Middle frontal gyrus (tissue), 1 donor: Measurements from ENCODE around the gene PLA2G7.
"Not testable (repeated sequence)": the region's sequence is repeated elsewhere in the genome, so short reads cannot be mapped to it uniquely, and the experiment has no call there.

Experiments
- DNase-seq: peaks from one replicate; pipeline ENCODE4 v3.0.0-alpha.2; 2015; ENCODE audit warnings: low spot score; ENCODE audit errors: extremely low spot score

The PLA2G7 gene

DNA sequence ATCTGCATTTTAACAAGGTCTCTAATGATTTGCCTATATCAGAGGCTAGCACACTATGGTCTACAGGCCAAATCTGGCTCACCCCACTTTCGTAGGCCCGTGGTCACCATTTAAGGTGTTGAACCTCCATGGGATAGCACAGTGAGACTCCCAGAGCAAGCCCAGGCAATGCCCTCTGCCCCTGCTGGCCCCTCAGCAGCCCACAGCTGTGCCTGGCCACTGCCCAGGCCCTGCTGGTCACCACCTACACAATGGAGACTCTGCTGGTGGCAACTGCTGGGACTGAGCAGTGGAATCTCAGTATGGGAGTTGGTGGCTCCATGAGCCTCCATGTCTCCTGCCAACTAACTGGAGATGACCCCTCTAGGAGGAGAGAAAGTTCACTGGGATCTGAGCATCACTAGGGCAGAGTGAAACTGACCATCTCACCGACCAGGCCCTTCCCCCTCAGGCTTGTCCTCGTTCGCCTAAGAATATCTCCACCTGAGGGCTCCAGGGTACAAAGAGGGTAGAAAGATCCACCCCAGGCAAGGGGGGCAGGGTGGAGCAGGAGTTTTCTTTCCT lies 13.8 kb upstream of the PLA2G7 start:
- no peak for DNase-seq

DNA sequence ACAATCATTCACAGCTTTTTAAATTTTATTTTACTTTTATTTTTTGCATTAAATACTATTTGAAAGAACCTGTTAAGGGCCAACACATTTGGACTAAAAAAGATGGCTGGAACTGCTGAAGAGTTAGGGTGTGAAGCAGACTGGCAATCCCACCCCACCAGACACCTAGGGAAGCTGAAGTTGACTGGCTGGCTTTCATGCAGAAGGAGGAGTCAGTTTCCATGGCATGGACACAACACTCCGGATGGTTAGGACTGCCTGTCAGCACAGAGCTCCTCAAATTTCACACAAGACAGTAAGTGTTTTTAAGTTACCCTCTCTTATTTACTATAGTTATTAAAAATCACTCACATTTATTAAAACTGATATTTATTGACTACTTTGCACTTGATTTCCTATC lies 11.5 kb upstream of the PLA2G7 start, which contains the start of gene ANKRD66:
Gene ANKRD66, plus strand, starts transcription at position 238 of the 400 bp plus-strand sequence. CDS start 5,016 bp downstream, outside the sequence.
- no peak for DNase-seq

GRCh38 chr6:46745973-46746372 lies 10.8 kb upstream of the PLA2G7 start:
- DNase-seq, result no peak

DNA sequence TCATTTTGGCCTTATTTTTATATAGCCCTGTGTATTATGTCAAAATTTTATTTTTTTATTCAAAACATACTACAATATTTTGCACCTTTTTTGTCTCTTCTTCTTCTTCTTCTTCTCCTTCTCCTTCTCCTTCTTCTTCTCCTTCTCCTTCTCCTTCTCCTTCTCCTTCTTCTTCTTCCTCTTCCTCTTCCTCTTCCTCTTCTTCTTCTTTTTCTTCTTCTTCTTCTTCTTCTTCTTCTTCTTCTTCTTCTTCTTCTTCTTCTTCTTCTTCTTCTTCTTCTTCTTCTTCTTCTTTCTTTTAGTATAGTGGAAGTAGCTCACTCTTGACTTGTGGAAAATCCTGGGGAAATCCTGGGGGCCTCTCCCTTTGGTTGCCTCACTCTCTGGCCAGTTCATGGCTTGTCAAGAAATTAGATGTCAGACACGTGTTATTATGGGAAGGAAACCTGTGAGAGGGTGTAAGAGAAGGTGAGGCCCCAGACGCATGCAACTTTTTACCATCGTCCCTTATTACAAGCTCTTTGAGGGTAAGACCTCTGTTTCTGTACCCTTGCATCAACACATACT lies 9.1 kb upstream of the PLA2G7 start:
- DNase-seq, result not testable (repeated sequence)

- no peak for DNase-seq
Observed at GRCh38 chr6:46743425-46744158, 8.4 kb upstream of the PLA2G7 start.

DNA sequence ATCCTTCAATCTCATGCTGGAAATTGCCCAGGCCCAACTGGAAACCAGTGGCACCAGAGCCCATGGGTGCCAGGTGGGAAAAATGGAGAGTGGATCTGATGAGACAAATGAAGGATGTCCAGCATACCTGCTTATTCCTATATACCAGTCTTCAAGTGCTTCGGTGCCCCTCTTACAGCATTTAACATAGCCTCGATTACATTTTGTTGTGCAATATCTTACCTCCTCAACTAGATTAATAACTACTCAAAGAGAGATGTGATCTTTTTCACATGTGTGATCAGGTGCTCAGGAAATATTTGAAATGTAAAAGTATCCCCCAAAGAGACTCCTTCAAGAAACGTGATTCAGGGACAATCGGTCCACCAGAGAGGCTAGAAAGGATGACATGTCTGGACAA lies 6.7 kb upstream of the PLA2G7 start:
- no peak for DNase-seq

DNA sequence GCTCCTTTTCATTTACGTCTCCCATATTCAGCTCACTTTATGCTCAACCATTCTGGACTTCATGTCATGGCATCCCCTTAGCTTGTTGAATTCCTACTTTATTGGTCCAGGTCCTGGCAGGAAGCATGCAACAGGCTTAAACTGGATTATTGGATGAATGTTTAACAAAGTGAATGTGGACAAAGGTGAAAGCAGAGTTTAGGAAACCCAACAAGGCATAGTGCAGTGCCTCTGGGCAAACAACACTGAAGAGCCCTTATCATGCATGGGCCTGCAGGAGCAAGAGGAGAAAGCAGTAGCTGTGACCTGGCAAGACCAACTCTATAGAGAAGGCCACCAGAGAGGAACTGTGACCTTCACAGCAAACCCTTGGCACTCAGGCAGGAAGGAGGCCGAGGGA lies 6.3 kb upstream of the PLA2G7 start:
- no peak for DNase-seq

GRCh38 chr6:46736906-46737305 lies 1.7 kb upstream of the PLA2G7 start:
- no peak for DNase-seq

DNA sequence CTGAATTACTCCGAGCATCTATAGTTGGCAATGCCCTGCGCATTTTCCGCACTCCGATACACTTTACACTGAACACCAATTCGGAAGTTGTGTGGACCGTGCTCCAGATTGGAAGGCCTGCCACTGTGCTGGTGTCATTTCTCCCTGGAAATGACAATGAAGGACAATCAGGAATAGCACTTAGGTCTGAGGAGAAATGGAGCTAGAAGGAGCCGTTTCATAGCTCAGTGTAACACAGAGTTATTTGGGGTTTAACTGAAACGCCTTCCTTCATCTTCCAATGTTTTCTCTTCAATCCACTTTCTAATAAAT lies 501 bp upstream of the PLA2G7 start:
- no peak for DNase-seq

GRCh38 chr6:46733341-46733801 lies 1.8 kb downstream of the PLA2G7 start:
- no peak for DNase-seq

DNA sequence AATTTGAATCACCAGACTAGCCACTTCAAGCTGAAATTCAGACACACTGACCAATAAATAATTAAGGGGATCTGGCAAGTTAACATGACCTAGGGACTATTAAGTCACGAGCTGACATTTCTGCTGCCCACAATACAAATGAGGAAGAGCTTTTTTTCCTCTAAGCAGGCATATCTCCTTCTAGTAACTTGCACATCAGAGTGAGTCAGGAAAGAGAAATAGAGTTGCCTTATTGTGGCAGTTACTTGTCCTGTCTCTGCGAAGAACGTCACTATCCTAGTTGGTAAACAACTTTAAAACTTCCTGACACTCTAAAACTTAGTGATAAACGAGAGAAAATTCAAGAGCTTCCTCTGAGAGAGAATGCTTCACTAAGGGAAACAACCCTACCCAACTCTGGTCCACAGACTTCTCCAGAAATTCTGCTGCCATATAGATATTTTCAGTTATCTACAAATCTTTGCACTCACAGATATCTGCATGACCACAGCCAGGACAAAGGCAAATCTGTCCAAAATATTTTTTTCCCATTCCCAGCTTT lies 4.2 kb downstream of the PLA2G7 start:
- DNase-seq, result no peak

GRCh38 chr6:46729787-46730326 lies 5.3 kb downstream of the PLA2G7 start:
- no peak for DNase-seq

- DNase-seq, result no peak
Observed at GRCh38 chr6:46720401-46720800, 14.8 kb downstream of the PLA2G7 start.

GRCh38 chr6:46719099-46719498 lies 16.1 kb downstream of the PLA2G7 start:
- DNase-seq, result no peak

DNA sequence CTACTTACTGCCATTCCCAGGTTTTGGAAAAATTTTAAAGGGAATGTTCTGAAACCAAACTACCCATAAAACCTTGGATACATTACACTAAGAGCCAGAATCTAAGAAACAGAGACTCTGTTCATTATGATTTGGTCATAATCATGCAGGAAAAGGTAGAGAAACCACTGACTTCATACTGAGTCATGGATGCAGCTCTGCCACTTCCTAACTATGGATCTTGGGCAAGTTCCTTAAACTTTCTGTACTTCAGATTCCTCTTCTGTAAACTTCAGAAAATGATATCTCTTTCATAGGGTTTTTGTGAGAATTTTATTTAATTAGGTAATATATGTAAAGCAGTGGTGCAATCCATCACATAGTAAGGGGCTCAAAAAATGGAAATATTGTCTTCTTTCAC lies 20.0 kb downstream of the PLA2G7 start:
- no peak for DNase-seq

- no peak for DNase-seq
Observed at GRCh38 chr6:46711491-46711890, 23.7 kb downstream of the PLA2G7 start.

DNA sequence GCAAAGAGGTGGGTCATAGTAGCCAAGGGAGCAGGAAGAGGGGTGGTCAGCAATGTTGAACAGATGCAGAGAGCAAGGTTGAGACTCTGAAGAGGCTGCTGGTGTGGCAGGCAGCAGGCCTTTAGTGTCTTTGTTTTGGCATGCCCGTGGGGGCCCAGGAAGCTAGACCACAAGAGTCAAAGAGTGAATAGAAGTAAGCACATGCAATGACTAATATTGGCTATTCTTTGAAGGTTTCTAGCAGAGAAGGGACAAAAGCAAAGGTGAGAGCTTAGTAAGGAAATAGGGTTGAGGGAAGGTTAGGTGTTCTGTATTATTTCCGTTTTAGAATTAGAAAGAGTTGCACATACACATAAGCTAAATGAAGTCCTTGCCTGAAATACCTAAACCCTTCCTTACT lies 28.7 kb downstream of the PLA2G7 start:
- no peak for DNase-seq

DNA sequence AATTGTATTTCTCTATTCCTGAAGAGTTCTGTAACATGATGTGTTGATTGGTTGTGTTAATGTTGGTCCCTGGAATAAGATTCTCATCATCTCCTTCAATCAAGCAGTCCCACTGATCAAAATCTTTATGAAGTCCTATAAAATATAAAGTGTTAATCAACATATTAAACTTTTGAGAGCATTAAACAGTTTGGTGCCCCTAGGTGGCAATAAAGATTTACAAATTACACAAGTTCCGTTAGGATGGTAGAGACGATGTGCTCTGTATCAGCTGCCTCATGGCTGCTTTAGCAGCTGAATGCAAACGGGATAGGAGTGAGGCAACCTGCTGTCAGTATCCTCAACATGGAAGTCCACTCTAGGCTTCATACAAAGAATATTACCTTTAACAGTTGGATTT lies 30.6 kb downstream of the PLA2G7 start:
- no peak for DNase-seq

DNA sequence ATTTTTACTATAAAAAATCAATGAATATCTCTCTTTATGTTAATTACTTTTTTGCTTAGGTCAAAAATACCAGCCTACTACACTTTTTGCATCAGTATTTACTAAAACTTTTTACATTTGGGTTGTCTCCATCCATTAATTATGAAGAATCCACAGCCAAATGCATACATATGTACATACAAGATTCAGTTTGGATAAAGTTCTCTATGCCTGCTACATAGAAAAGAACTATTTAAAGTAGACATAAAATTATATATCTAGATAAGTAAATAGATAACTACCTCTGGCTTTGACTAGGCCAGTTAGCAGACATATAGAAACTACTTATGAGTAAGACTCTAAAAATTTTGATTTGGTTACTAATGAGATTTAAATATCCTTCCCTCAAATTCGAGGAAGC lies 35.2 kb downstream of the PLA2G7 start:
- no peak for DNase-seq

- no peak for DNase-seq
Observed at GRCh38 chr6:46690911-46691451, 44.2 kb downstream of the PLA2G7 start.

DNA sequence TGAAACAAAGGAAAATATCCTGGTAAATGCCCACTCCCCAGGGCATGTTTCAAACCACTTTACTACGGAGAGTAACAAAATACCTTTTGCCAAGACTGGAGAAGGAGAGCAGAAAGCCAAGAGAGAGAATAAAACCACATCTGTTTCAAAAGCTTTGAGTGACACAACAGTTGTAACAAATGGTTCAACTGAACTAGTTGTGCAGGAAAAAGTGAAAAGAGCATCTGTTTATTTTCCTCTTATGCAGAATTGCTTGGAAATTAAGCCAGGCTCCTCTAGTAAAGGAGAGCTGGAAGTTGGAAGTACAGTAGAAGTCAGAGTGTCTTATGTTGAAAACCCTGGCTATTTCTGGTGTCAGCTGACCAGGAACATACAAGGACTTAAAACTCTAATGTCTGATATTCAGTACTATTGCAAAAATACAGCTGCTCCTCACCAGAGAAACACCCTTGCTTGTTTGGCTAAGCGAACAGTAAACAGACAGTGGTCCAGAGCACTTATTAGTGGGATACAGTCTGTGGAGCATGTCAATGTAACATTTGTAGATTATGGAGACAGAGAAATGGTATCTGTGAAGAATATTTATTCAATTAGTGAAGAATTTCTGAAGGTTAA lies 44.9 kb downstream of the PLA2G7 start:
- DNase-seq, result no peak

GRCh38 chr6:46689657-46690056 lies 45.5 kb downstream of the PLA2G7 start:
- no peak for DNase-seq
